HG02642 (cell line): ENCODE measurements around the gene MCC.

ENCODE experiments used
- ATAC-seq: cut with Tn5 transposase; IDR thresholded peaks from one replicate; pipeline ENCODE4 v1.9.1; 2021; ENCODE audit warnings: mild to moderate bottlenecking; ENCODE audit not compliant: unreplicated experiment, poor library complexity

Gene MCC

DNA sequence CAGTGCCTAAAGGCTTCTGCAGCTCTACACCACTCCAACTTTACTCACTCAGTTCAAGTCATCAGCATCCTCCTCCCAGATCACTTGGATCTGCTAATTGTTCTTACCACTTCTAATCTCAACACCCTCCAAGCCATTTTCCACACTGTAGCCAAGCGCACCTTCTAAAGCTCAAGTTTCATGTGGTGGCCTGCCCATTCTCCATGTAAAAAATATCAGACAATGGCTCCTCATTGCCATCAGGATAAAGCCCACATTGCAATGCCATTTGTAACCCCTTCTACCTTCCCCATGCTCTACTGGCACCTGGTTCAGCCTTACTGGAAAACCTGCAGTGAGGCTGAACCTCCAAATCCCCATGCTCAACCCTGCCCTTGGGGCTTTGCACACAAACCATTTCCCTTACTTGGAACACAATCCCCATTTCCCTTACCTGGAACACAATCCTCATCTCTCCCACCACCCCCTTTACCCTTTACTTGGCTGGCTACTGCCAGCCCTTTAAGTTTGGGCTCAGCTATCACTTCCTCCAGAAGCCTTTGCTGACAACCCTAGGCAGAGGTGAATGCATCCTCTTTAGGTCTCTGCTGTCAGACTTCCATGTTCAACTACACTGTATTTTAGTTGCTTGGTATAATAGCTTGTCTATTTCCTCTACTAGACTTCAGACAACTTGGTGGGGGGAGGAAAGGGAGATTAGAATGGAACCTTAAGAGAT is 273.5 kb downstream of the MCC start:
- ATAC-seq = no peak

DNA sequence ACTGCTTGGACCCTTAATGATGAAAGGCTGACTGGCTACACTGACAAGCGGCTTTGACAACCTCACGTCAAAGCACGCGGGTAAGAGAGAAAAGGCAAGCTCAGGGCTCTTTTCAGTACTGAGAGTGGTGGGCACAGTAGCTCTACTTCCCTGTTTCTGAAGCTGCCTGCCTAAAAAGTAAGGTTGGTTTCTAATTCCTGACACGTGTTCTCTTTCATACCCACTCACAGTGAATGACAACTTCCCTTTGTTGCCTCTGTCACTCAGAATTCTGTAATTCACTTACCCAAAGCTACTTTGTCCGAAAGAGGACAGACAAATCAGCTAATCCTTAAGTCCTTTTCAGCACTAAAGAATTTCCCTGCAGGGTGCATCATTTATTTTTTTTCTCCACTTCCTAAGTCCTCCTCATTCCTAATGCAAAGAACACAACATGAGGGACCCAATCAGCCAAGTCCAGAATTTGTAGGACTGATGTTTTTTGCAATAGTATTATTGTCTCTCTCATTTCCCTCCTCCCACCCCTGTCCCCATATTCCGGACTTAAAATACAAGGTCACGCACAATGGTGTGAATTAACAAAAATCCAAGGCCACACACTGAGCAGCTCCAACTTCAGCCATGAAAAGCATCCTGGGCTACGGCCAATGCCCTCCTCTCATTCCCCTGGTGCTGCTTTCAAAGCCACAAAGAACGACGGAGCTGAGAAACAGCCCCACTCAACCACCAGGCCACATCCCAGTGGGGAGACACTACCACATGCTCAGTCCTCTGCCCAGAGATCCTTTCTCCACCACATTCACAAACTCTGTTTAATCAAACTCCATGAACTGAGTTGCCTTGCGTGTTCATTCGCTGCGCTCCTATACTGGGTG is 274.5 kb downstream of the MCC start:
- ATAC-seq = no peak

DNA sequence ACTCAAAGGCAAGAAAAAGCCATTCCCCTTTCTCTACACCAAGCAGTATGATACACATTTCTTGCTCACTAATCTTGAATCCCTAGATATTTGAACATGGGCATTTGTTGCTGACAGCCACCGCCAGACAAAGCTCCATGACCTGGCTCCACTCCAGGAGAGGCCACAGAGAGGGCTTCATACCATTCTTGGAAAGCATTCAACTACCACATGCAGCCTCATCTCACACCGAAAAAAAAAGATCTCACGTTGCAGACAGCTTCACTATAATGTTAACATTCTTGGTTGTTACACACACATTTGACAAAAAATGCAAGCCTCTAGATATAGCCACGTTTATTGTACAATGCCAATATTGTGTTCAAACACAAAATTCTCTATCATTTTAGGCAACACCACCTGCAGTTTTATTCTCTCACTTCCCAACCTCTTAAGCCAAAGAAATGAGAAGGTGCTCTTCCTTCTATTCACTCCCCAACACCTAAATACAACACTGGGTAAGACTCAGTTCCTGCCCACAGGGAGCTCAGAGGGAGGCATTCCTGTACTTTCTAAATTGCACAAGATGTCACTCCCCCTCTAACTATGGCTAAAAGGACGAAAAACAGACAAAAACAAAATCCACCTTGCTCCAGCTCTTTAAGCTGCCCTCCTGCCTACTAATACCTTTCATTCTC is 275.9 kb downstream of the MCC start:
- ATAC-seq = no peak

DNA sequence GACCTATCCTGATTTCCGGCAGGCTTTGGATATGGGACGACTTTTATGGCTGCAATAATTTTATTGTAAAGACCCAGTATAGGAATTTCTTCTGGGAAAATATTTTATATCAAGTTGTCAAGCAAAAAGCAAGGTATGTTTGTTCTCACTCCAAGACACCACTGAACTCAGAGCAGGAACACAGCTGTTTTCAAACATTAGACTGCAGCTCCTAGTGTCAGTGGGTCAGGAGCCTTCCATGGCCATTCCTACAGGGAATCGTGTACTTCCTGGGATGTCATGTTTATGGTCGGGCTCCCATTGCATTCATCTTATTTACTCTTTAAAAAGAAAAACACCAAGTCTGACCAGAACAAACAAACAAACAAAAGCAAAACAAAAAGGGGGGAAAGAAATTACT is 278.8 kb downstream of the MCC start:
- no peak for ATAC-seq

DNA sequence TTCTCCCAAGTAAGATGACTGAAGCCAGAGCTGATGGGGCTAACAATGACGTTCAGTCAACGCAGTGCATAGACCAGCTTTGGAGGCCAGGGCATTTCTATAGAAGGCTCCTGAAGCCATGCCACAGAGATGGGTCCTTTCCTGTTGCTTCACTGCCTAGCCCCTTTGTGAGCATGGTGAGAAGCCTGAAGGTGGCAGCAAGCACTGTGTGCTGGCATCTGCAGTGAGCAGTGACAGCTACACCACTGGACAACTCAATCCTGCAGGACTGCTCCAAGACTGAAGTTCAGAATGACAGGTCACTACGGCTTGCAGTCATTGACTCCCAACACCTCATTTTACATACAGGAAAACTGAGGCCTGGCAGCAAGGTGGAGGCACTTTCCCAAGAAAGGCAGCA is 282.4 kb downstream of the MCC start:
- no peak for ATAC-seq

DNA sequence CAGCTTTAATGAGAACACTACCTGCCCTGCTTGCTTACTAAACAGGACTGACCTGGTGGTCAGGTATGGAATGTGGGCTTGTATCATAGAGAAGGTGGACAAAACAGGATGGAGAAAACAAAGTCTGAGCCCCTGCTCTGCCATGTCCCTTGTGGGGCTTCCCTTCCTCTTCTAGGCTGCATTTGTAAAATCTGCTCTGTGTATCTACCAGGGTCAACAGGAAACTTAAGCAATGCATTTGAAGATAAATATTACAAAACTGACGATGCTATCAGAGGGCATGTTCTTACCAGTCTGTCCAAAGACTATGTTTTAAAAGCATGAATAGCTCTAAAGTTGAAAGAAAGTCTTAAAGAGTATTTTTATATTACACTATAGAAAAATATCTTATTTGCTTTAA is 282.9 kb downstream of the MCC start:
- no peak for ATAC-seq

DNA sequence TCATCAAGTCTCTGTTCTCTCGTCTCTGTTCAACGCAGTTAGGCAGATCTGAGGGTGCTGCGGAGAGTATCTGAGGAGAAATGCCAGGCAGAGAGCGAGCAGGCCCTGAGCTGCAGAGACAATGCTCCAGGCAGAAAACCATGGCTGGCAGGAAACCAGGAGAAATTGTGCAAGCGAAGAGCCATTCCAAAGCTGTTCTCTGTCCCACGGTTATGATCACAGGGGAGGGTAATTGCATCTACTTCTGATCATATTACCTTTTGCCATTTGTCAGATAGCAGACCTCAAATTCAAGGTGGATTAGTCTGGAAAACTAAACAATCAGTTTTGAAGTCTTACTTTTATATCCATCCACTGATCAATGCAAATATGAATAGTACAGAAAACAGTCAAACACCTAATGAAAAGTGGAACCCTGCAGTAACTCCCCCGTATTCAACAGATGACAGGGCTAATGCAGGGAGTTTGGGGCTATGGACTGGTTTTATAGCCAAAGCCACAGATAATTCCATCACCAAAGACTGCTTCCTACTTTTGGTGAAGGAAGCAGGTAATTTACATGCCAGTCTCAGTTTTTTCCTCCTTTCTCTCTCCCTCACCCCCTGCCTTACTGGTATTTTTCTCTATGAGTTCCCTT is 283.6 kb downstream of the MCC start:
- no peak for ATAC-seq

DNA sequence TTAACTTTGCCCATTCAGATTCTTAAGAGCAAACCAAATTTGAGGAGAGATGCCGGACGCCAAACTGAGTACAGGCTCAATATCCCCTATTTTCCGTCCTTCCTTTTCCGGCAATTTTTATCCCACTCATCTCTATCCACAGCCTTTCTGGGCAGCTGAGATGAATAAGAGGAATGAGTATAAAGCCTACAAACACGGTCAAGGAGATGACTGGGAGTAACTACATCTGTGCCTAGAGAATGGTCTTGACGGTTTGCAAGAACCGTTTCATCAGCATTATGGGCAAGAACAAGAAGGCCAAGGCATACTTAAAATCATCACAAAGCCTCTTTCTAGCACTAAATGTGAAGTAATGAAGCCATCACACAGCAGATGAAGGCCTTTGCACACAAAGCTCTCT is 284.3 kb downstream of the MCC start:
- no peak for ATAC-seq

DNA sequence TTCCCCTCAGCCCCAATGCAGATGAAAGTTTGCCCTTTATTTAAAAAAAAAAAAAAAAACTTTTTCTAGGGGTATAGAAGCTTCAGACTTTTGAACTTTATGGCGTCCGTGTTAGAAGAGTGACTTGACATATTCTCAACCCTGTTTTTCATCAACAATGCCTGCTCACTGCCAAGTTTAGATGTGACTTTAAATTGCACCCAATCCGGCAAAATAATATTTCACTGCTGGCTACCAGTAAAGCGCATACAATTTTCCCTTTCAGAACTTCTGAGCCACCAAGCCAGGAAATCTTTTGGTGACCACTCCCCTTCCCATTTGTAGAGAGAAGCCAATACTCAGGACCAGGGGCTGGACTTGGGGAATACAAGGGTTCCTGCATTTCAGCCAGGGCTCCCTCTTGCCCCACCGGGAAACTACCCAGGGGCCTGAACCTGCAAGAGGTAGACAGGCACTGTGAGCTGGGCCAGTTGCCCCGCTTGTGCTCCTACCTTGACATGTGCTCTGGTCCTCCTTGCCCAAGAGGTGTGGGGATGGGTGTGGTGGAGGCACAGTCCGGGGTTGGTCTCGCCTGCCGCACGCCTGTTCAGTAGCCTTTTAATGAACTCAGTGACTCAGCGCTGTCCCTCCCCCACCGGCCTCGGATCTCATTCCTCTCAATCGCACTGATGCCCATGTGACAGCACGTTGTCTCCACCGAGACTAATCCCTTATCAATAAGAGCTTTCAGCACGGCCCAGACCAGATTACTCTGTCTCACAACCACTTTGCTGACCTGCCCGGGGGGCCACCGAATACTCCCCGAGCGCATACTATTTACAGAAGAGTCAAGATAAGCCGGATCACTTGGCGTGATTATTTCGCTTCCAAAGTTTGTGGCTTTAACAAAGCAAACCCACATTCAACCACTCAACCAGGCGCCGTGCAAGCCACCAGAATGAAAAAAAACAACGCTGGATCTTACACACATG is 285.2 kb downstream of the MCC start:
- ATAC-seq = no peak

DNA sequence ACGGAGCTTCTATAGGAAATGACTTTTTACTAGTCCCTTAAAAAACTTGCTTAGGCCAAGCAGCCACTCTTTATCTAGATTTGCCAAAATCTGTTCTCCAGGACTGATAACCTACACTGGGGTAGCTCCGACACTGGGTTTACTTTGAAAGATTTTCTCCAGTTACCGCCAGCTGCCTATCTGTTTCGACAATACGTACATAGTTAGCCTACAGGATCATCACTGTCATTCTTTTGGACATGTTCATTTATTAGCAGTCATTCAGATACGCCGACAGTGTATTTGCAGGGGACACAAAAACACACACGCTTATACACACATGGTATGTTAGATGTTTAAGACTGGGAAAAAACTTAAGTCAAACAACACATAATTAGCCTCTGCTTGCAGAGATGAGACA is 286.0 kb downstream of the MCC start:
- no peak for ATAC-seq

DNA sequence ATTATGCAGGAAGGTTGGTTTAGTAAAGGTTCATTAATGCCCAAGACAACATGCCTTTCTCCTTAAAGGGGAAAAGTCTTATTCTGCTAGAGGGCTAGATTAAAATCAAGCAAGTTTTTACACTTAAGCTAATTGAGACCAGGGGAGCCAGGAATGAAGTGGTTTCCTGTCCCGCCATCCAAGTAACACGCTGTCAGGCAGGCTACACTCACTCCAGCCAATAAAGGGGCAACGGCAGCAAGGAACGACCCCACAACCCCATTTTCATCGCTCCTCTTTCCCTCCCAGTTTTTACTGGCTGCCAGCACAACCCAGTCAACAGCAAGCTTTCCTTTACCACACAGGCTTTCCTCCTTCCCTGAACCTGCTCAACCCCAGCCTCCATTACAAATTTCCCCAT is 286.5 kb downstream of the MCC start:
- ATAC-seq = no peak

DNA sequence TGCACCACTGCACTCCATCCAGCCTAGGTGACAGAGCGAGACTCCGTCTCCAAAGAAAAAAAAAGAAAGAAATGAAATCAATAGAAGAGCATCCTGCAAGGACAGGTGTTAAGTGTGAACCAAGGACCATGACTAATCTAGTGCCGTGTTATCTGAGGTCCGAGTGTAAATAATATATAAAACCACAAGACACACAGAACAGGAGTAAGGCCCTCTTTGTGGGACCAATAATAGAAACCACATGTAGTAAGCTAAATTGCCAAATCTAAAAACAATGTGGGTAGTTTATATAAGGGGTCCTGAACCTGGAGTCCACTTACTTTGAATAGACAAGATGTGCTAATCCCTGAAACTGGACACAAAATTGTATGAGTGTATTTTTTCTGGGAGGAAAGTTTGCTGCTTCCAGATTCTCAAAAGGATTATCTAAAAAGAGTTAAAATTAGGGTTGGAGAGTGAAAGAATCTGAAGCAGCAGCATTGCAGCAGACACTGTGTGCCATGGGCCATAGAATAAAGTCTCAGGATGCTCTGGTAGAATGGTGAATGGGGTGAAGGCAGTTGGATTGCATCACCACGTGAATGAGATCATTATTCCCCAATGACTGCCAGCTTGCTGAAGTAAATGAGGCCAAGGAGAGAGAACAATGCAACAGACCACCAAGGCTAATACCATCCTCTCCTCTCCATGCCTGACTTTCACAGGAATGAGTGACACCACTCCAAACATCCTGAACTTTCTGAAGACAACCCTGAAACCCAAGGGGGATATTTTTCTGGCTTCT is 288.9 kb downstream of the MCC start:
- ATAC-seq = no peak

DNA sequence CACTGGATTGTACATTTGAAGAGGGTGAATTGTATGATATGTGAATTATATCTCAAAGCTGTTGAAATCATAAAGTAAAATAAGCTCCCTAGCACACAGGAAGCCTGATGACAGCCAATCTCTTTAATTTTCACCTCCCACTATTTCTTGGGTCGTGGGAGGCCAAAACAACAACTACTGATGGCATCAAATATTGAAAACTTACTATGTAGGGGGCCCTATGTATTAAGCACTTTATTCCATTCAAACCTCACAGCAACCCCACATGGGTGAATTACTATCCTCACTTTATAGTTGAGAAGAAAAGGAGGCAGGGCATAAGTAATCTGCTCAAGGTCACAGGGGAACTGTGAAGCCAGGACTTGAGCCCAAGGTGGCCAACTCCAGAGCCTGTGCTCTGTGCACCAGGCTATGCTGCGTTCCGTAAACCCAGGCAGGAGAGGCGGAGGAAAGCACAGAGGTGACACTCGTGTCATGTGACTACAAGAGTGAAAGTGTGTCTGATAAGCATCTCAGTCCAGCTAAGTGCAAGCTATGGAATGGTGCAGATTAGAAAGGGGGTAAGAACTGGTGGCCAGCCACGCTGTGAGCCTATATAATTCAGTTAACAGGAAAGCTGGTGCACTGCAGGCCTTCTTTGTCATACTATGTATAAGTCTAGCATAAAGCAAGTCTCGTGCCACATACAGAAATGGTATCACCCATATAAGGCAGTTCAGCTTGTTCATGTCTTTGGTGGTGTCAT is 290.6 kb downstream of the MCC start:
- ATAC-seq = no peak

DNA sequence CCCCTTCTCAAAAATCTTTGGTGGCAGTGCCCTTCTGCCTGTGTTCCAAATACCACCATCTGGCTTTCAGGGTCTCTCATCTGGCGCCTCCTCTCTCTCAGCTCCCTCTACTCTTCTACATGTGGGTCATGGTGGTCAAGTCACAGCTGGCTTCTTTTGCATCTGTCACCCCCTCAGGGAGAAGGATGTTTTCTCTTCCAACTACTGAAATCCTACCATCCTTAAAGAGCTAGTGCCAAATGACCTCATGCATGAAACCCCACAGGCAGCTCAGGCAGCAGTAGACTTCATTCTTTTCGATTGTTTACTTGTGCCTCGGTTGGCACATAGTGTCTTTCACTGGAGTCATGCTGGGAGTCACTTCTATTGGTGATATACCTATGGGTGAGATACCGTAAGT is 292.5 kb downstream of the MCC start:
- no peak for ATAC-seq

DNA sequence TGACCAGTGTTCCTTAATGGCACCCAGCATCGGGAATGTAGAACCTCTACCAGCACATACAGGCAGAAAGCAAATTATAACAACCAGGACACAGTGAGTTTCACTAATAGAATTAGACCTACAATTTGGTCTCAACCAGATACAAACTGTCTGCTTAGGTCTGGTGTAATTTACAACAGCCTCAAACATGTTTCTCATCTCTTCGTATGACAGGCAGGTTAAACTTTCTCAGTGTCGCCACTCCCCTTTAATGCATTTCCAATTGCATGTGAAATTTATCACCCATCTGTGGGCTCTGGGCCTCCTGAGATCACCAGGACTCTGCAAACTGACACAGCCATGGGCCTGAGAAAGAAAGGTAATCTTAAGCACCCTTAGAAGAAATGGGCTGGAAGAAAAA is 293.0 kb downstream of the MCC start:
- ATAC-seq = no peak

DNA sequence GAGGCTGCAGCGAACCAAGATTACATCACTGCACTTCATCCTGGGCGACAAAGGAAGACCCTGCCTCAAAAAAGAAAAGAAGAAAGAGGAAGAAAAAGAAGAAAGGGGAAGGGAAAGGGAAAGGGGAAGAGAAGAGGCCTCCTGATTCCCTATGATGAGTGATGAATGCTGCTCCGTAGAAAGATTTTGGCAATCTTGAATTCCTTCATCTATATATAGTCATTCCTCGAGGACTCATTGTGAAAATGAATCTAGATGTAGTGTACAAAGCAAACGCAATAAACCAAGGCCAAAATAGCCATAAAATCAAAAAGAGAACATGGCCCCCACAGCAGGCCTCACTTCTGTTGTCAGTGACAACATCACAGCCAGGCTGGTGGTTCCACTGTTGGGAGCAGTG is 293.7 kb downstream of the MCC start:
- no peak for ATAC-seq

DNA sequence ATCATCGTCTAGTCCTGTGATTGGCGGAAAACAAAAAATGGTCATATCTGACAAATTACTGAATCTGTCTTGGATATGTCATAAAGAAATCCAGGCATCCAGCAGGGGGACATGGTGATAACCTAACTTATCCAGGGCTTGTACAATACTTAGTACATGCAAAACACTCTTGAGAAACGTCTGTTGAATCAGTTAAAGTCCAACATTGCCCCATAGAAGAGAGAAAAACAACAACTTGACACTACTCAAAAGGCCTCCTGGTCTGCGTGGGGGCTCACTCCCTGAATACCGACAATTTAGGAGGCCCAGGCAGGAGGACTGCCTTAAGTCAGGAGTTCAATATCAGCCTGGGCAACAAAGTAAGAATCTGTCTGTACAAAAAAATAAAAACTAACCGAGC is 294.1 kb downstream of the MCC start:
- ATAC-seq = no peak

DNA sequence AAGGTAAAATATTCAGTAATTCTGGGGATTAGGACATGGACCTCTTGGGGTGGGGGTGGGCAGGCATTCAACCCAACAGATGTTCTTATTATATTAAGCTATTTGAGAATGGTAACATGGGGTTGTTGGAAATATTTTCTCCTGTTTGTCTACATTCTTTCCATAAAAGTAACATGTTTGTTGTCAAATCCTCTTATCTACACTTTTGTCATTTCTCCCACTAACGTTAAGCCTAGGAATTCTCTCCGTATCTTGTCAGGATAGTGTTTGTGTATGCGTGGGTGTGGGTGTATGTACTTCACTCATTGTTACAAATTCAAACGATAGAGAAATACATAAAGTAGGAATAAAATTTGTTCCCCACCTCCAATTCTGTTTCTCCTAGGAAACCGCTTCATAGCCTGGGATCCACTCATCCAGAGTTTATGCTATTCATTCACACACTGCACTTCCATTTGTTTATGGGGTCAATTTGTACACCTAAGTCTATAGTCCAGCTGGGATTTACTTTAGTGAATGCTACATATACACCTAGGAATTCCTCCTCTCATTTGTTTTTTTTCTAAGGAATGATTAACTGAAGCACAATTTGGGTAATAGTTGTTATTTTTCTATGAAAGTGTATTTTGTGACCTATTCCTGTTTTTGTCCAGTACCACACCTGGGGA is 294.8 kb downstream of the MCC start:
- no peak for ATAC-seq
